Measurements from ENCODE around the gene TXNDC16.

The TXNDC16 gene

GRCh38 chr14:52455291-52456088 lies 96.8 kb downstream of the TXNDC16 start:
- DNase-seq (ENCODE audit: low read depth in 2 of 2, low spot score in 1 of 2): no peak

DNA sequence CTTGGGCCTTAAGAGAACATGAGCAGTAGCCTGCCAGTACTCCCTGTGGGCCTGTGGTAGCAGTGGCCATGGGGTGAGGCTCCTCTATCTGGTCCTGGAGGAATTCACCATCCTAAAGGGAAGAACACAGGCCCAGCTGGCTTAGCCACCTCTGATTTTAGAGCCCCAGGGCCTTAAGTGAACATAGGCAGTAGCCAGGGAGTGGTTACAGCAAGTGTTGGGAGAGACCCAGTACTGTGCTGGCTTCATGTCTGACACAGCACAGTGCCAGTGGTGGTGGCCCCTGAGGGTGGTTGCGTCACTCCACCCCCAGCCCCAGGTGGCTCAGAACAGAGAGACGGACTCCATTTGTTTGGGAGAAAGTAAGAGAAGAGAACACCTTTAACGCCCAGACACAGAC lies 105.1 kb downstream of the TXNDC16 start:
- no peak for DNase-seq (ENCODE audit: low read depth in 2 of 2, low spot score in 1 of 2)

DNA sequence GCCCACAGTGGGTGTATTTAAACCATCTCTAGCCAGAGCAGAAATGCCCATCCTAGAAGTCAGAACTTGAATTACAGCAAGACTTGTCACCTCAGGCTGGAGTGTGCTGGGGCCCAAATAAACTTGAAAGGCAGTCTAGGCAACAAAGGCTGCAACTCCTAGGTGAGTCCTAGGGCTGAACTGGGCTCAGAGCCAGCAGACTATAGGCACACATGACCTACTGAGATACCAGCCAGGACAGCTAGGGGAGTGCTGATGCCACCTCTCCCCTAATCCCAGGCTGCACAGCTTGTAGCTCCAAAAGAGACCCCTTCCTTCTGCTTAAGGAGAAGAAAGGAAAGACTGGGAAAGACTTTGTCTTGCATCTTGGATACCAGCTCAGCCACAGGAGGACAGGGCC lies 106.0 kb downstream of the TXNDC16 start:
- no peak for DNase-seq (ENCODE audit: low read depth in 2 of 2, low spot score in 1 of 2)

DNA sequence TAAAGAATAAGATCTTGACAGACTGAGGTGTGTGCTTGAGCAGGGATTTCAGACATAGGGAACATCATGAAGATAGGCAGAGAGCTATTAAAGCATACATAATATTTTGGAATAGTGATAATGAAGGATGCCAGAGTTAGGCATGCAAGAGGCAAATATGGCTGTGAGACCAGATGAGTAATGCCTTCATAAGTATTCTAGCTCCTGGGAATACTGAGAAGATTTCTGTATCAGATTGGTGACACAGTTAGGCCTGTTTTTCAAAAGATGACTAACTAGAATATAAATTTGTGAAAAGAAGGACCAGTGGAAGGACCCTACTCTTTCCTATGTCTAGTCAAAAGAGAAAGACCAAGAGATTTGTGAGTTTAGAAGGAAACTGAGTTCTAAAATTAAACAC lies 108.8 kb downstream of the TXNDC16 start:
- no peak for DNase-seq (ENCODE audit: low read depth in 2 of 2, low spot score in 1 of 2)

DNA sequence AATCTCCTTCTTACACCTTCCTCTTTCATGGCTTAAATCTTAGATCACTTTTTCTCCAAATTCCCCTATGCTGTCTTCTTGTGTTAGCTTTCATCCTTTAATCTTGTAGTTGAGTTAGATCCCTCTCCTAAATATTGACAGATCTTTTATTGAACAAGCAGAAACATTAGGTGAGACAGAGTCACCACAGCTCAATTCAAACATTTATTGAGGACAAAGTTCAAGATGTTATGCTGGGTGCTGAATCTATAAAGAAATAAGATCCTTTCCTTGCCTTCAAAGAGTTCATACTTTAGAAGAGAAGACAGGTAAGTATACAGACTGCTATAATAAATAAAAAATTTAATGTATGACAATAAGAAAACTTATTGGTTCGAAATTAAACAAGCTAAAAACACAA lies 109.7 kb downstream of the TXNDC16 start:
- DNase-seq (ENCODE audit: low read depth in 2 of 2, low spot score in 1 of 2): no peak

DNA sequence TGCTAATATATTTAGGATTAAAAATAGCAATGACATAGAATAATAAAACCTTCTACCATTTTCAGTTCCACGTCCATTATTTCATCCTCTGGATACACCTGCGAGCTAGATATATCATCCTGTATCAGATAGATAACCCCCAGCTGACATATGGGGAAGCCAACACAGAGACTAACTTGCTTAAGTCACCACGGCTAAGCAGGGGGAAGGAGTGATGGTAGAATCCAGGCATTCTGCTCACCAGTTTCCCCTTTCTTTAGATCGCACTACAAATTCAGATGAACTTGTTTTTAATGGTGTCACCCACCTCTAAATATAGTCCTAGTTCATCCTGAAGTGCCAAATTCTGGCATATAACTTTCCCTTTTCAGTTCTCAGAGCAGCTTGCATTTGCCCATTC lies 110.1 kb downstream of the TXNDC16 start:
- DNase-seq (ENCODE audit: low read depth in 2 of 2, low spot score in 1 of 2): no peak

- DNase-seq (ENCODE audit: low read depth in 2 of 2, low spot score in 1 of 2): no peak
Observed at GRCh38 chr14:52439476-52439875, 112.8 kb downstream of the TXNDC16 start.

GRCh38 chr14:52434955-52435354 lies 117.3 kb downstream of the TXNDC16 start:
- DNase-seq (ENCODE audit: low read depth in 2 of 2, low spot score in 1 of 2): no peak

DNA sequence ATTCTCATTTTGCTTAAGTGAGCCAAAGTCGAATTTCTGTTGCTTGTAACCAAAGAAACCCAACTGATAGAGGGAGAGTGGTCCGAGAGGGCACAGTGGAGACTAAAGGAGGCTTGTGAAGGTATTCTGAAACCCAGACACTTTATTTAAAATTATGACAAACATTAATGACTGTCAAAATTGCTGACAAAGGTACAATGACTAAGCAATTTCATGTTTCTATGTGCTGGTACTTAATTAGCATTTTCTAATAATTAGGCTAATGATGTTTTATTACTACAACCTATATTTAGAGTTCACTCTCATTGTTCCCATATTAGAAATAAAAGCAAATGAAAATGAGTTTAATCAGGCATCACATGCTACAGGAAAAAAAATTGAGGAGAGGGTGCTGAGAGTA lies 121.8 kb downstream of the TXNDC16 start:
- no peak for DNase-seq (ENCODE audit: low read depth in 2 of 2, low spot score in 1 of 2)

- no peak for DNase-seq (ENCODE audit: low read depth in 2 of 2, low spot score in 1 of 2)
Observed at GRCh38 chr14:52429451-52429850, 122.9 kb downstream of the TXNDC16 start.

DNA sequence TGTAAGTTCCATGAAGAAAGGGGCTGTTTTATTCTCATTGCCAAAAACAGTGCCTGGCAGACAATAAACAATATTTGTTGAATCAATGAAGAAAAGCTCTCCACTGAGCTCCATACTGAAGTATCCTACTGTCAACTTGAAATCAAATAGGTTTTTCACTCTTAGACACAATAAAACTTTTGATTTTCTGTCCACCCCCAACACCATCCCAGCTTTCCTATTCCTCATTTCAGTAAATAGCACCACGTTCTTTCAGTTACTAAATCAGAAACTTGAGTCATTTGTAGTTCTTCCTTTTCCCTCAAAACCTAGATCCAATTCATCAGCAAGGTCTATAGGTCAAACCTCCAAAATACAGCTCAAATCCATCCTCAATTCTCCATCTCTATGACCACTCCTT lies 124.8 kb downstream of the TXNDC16 start:
- no peak for DNase-seq (ENCODE audit: low read depth in 2 of 2, low spot score in 1 of 2)

- DNase-seq (ENCODE audit: low read depth in 2 of 2, low spot score in 1 of 2): no peak
Observed at GRCh38 chr14:52422650-52423356, 129.5 kb downstream of the TXNDC16 start.

DNA sequence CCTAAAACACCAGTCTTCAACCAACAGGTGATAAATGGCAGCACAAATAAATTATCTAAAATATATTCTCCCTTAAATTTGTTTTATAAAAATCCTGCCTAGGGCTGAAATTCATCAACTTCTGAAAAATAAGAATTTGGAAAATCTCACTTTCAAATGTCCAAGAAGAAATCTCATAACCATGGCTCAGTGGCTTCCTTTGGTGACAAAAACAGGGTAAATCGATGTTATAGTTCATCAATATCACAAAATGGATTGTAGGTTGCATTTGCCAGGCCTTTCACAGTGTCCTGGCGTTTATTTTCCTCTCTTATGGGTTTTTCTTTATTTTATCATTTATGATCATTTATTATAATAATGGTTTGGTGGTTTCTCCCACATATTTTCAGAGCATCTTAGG lies 135.2 kb downstream of the TXNDC16 start:
- no peak for DNase-seq (ENCODE audit: low read depth in 2 of 2, low spot score in 1 of 2)

- no peak for DNase-seq (ENCODE audit: low read depth in 2 of 2, low spot score in 1 of 2)
Observed at GRCh38 chr14:52413729-52414408, 138.4 kb downstream of the TXNDC16 start.

DNA sequence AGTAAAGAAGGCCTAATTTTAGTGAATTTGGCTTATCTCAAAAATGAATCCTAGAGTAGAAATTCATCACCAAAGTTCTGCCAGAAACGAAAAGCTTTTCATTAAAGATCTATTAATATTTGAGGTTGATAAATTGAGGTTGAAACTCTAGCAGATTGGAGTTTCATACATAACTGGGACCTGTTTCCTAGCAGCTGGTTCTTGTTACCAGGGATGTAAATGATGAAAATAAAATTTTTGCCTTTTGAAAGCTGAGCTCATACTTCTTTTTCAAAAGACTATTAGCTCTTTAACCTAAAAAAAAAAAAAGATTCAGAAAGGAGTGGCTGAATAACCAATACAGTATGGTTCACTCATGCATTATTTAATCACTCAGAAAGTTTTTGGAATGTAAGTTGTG lies 139.9 kb downstream of the TXNDC16 start:
- no peak for DNase-seq (ENCODE audit: low read depth in 2 of 2, low spot score in 1 of 2)

DNA sequence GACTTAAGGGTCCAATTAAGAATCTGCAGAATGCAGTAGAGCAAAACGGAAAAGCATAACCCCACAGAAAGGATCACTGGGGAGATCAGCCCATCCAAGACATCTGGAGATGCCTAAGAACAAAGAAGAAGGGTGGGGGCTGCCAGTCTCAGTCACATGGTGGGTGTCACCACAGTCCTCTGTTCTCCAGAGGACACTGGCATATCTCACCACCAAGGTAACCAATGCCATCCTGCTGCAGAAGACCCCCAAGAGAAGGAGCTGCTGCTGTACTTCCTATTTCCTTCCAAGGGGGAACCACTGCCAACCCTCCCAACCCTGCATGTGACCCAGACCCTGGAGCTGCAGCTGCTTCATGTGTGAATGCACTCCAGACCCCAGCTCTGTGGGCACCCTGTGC lies 147.0 kb downstream of the TXNDC16 start:
- DNase-seq (ENCODE audit: low read depth in 2 of 2, low spot score in 1 of 2): no peak

DNA sequence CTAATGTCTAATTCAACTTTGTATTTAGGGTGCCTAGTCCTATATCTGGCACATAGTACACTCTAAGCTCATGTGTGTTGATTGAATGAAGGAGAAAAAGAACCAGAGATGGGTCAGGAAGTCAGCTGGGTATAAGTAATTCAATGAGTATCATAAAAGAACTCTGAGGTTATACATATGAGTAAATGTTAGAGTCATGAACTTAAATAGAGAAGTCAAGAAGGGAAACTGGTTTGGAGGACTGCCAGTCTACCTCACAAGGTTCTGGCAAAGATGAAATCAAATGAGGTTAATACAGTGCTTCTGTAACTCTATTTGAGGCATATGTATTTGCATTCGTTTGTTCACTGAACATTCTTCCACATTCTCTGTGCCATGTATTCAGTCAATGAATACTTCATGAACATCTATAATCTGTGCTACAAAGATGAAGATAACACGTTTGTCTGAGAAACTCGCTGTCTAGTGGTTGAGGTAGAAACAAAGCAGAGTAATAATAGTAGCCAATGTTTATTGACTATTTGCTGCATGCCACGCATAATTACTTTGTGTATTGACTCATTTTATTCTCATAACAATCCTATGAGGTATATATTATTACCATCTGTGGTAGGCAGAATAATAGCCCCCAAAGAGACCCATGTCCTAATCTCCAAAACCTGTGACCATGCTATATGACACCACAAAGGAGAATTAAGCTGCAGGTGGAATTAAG lies 149.3 kb downstream of the TXNDC16 start:
- DNase-seq (ENCODE audit: low read depth in 2 of 2, low spot score in 1 of 2): no peak

DNA sequence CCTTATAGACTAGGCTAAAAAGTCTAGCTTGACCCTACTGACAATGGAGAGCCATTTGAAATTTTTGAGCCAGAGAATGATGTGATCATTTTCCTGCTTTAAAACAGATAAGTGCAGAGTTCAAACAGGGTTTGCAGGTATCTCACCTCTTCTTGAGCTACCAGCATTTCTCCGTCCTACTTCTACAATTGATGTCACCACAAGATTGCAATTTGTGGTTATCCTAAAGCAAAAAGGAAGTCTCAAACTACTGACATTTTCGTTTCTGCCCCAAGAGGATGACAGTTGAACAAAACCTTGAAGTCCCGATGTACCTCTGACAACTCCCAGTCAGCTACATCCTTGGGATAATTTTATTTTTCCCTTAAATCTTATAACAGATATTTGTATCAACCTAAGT lies 151.5 kb downstream of the TXNDC16 start:
- DNase-seq (ENCODE audit: low read depth in 2 of 2, low spot score in 1 of 2): no peak

DNA sequence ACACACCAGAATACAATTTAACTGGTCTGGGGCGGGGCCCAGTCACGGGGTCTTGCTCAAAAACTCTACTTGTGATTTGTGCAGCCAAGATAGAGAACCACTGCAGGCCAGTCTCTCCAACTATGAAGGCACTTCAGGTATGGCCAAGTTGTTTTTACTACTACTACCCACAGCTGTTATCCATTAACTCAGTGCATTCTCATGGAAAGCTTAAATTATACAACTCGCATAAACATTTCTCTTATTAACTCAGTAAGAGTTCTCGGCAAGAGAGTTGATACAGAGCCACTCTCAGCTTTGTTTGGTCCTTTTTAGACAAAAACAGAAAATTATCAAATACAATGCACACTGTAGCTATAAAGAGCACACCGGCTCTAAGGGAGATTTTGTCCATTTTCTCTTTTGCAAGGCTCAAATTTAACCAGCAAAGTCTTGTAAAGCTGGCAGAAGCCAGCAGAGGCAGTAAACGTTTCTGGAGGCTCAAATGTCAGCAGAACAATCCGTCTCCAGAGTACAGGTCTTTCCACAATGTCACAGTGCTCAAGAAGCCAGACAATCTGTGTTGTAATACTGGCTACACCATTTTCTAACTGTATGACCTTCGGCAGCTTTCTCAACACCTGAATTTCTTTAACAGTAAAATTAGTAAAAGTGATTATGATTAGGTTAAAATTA lies 152.2 kb downstream of the TXNDC16 start:
- DNase-seq (ENCODE audit: low read depth in 2 of 2, low spot score in 1 of 2): no peak

DNA sequence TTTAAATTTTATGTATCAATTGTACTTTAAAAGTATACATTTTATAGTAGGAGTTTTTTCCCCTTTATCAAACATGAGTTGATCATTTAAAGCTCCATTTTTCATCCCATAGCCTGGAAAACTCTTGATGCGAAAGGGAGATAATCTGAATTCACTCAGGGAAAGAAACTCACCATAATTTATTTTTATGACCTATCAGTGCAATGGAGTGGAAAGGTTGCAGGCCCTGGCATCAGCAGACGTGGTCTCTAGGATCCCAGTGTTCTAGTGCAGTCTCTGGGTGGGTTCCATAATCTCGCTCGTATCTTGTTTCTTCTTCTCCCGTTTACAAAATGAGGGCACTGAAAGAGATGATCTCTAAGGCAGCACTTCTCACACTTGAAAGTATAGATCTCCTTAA lies 153.2 kb downstream of the TXNDC16 start:
- no peak for DNase-seq (ENCODE audit: low read depth in 2 of 2, low spot score in 1 of 2)

GRCh38 chr14:52397844-52398243 lies 154.5 kb downstream of the TXNDC16 start:
- no peak for DNase-seq (ENCODE audit: low read depth in 2 of 2, low spot score in 1 of 2)
